ENCODE results near the gene IFT122.

GRCh38 chr3:129532261-129532660, 92.2 kb downstream of the IFT122 start:
- TF ChIP-seq CTCF (conservative IDR thresholded peaks at IDR 0.05; ENCODE audit: low read length) (no peak), EZH2phosphoT487 (IDR thresholded peaks at IDR 0.05; ENCODE audit: borderline replicate concordance, low read depth, low read length) (no peak)
